CD4-positive, alpha-beta T cell (primary cell): Measurements from ENCODE around the gene ASCC2. TPM values are rescaled to one million over a fixed set of nuclear protein-coding genes. Genes with fewer than 3 reads are reported as not detected.

Source experiments
- ATAC-seq: fragments of 200-7000 bp; cut with Tn5 transposase; one replicate; pipeline ENCODE4 v1.10.0; 2022; ENCODE audit warnings: mild to moderate bottlenecking; ENCODE audit not compliant: poor library complexity
- CTCF ChIA-PET: fragments of 350-600 bp; sonication (Branson Sonifier 250); formaldehyde crosslinking; loops from one replicate; lab custom pipeline; 2021; ENCODE audit warnings: antibody characterized with exemption, inconsistent platforms; lab: Charles Lee
- POLR2A ChIA-PET: fragments of 350-600 bp; sonication (Branson Sonifier 250); formaldehyde crosslinking; loops from one replicate; lab custom pipeline; 2021; ENCODE audit warnings: antibody characterized with exemption, inconsistent platforms; lab: Charles Lee
- DNase-seq, 14 experiments: peaks; one replicate each; pipeline ENCODE4 v3.0.0-alpha.2; 2013 to 2020; ENCODE audit warnings: mixed read lengths in 2 of 14
- H3K27ac ChIP-seq, 2 donors: one replicate each; pipeline versions ENCODE4 v1.5.1 to v1.7.0; 2013; ENCODE audit warnings: low read length in 2 of 2, low read depth in 1 of 2, mild to moderate bottlenecking in 1 of 2
- H3K27me3 ChIP-seq, 2 experiments: 1 replicate in 1 of 2; 2 replicates in 1 of 2; pipeline versions ENCODE4 v1.6.1 to v1.7.0; 2013; ENCODE audit warnings: low read length in 2 of 2, control low read depth in 1 of 2, mild to moderate bottlenecking in 1 of 2, moderate library complexity in 1 of 2; ENCODE audit not compliant: insufficient read depth in 2 of 2, control insufficient read depth in 1 of 2
- H3K36me3 ChIP-seq: one replicate; pipeline ENCODE4 v1.6.1; 2013; ENCODE audit warnings: low read length, control low read depth; ENCODE audit not compliant: insufficient read depth
- H3K4me1 ChIP-seq: one replicate; pipeline ENCODE4 v1.6.1; 2013; ENCODE audit warnings: low read length, control low read depth; ENCODE audit not compliant: insufficient read depth
- H3K4me3 ChIP-seq: one replicate; pipeline ENCODE4 v1.5.1; 2013; ENCODE audit warnings: mild to moderate bottlenecking, low read length, moderate library complexity
- H3K9me3 ChIP-seq, 2 experiments: 1 replicate in 1 of 2; 2 replicates in 1 of 2; pipeline versions ENCODE4 v1.6.1 to v1.7.0; 2013; ENCODE audit warnings: low read length in 2 of 2, mild to moderate bottlenecking in 2 of 2, control low read depth in 1 of 2, moderate library complexity in 1 of 2; ENCODE audit not compliant: control insufficient read depth in 1 of 2, insufficient read depth in 1 of 2
- H3K27ac Mint-ChIP-seq: one replicate; pipeline ENCODE4 v1.8.0; 2020; ENCODE audit warnings: mixed read lengths
- H3K27me3 Mint-ChIP-seq: one replicate; pipeline ENCODE4 v1.8.0; 2021; ENCODE audit warnings: mixed read lengths
- H3K36me3 Mint-ChIP-seq: one replicate; pipeline ENCODE4 v1.8.0; 2021; ENCODE audit warnings: low read depth, mixed read lengths
- H3K4me1 Mint-ChIP-seq: one replicate; pipeline ENCODE4 v1.8.0; 2021; ENCODE audit warnings: low read depth, mixed read lengths
- H3K4me3 Mint-ChIP-seq: one replicate; pipeline ENCODE4 v1.8.0; 2020; ENCODE audit warnings: mild to moderate bottlenecking, mixed read lengths
- H3K9me3 Mint-ChIP-seq: one replicate; pipeline ENCODE4 v1.8.0; 2020; ENCODE audit warnings: mixed read lengths
- intact Hi-C, 2 experiments: fragments of 100-400 bp; cut with DNase I in 1 of 2; cut with micrococcal nuclease in 1 of 2; formaldehyde crosslinking; loops; one replicate each; pipeline versions ENCODE4 v1.15.1 to v1.9.0; 2023 to 2025; cut with DNase I, micrococcal nuclease
- total RNA-seq, 174 experiments: library from RNA in 2 of 174; stranded (reverse) in 2 of 174; gene quantifications; one replicate each; pipeline ENCODE4 v1.2.3 and lab custom pipeline; 2021 to 2026
- TF ChIP-seq, protein P1 (sequence below): fragments of 200-600 bp; IDR thresholded peaks from one replicate; pipeline ENCODE4 v1.8.0; 2022; ENCODE audit warnings: antibody characterized with exemption, mild to moderate bottlenecking

Gene ASCC2
- total RNA-seq, 2 experiments from 2014 or later, result 67.1 to 68.3 TPM

DNA sequence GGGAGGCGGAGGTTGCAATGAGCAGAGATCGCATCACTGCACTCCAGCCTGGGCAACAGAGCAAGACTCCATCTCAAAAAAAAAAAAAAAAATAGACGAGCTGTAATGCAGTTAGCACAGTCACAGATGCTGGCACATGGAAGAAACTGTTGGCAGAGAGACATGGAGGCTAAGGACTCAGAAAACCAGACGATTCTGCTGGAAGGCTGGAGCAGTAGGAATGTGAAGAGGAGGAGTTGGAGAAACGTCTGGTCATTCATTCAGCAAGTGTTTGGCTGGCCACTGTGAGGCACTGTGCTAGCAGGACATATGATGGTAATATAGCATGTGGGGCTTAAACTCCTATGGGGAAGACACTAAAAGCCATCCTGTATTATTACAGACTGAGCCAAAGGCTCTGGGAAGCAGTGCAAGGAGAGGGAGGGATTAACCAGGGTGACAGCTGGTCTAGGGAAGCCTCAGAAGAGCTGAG, 65.9 kb downstream of the ASCC2 start:
- H3K27ac Mint-ChIP-seq, result no peak overlapping the region
- no peaks in the 10 kb centered on the region for H3K27me3 Mint-ChIP-seq
- TF ChIP-seq, protein P1, sequence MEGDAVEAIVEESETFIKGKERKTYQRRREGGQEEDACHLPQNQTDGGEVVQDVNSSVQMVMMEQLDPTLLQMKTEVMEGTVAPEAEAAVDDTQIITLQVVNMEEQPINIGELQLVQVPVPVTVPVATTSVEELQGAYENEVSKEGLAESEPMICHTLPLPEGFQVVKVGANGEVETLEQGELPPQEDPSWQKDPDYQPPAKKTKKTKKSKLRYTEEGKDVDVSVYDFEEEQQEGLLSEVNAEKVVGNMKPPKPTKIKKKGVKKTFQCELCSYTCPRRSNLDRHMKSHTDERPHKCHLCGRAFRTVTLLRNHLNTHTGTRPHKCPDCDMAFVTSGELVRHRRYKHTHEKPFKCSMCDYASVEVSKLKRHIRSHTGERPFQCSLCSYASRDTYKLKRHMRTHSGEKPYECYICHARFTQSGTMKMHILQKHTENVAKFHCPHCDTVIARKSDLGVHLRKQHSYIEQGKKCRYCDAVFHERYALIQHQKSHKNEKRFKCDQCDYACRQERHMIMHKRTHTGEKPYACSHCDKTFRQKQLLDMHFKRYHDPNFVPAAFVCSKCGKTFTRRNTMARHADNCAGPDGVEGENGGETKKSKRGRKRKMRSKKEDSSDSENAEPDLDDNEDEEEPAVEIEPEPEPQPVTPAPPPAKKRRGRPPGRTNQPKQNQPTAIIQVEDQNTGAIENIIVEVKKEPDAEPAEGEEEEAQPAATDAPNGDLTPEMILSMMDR, result no peak
- no peak overlapping the region for H3K27ac ChIP-seq
- H3K9me3 ChIP-seq, result no peaks in the 10 kb centered on the region
- ATAC-seq (no peak), DNase-seq (no peak)
- no peak overlapping the region for H3K4me3 ChIP-seq
- no peaks in the 10 kb centered on the region for H3K9me3 Mint-ChIP-seq
- no peaks in the 10 kb centered on the region for H3K27me3 ChIP-seq
- H3K4me1 Mint-ChIP-seq, result peaks cover 14% of the 10 kb centered on the region
- H3K36me3 Mint-ChIP-seq, result peaks cover 44% of the 10 kb centered on the region
- POLR2A ChIA-PET, result no interaction called here
- intact Hi-C loops, result no loop called here
- H3K4me3 Mint-ChIP-seq, result no peak overlapping the region
- peaks cover 22% of the 10 kb centered on the region for H3K36me3 ChIP-seq
- CTCF ChIA-PET, result no interaction called here
- H3K4me1 ChIP-seq, result peaks cover 15% of the 10 kb centered on the region

DNA sequence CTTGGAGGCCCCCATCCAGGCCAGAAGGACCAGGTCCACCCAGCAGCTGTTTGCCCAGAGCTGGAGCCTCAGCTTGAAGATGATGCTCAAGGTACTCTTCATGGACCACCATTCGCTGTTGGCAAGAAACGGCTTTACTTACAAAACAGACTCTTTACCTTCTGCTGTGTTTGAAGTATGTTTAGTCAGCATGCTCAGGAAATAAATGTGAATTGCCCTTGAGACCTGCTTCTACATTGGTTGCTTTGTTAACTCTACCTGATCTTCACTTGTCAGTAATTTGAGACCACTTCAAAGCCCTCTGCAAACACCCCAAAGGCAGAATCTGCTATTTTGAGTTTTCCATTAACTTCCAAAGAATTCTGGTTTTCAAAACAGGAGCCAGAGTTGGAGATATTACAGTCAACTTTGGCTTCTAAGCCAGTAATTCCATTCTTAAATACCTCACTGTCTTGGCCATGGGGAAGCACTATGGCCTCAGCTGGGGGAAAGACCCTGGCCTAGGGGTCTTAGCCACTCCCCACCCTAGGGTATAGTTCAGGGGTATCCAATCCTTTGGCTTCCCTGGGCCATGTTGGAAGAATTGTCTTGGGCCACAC, 68.3 kb downstream of the ASCC2 start:
- POLR2A ChIA-PET, result interaction anchor here (0.7 kb wide), 1 partner anchor 68 kb away, joined by 3 read pairs; no protein-coding TSS in a partner anchor
- CTCF ChIA-PET, result no interaction called here
- TF ChIP-seq, protein P1, result no peak

DNA sequence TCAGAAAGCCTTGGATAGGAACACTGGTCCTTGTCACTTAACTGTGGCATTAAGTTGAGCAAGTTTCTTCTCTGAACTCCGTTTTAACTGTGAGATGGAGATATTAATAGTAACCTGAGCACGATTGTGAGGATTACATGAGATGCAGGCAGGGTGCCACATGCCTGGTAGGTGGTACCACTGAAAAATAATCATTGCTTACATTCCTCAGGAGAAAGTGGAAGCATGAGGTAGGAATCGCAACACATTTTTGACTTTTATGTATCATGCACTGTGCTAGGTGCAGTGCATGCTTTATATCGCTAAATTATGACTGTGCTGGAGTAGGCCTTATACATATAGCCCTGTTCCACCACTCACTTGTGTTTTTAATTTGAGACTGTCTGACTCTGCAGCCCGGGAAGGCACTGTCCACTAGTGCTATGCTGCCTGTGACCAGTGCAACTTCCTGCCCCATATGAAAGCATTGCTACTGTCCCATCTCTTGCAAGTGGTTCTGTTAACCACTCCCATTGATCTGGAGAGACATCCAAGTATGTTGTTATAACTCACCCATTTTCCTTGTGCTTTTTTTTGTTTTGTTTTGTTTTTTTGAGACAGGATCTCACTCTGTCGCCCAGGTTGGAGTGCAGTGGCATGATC, 69.9 kb downstream of the ASCC2 start:
- DNase-seq (no peak), ATAC-seq (no peak)
- CTCF ChIA-PET, result no interaction called here
- Histone ChIP-seq H3K4me3 (peak overlapping the region; percentile 83), H3K27ac (no peak overlapping the region), H3K9me3 (no peaks in the 10 kb centered on the region), H3K36me3 (peaks cover 22% of the 10 kb centered on the region), H3K27me3 (no peaks in the 10 kb centered on the region), H3K4me1 (peaks cover 30% of the 10 kb centered on the region)
- Mint-ChIP-seq H3K27ac (peak overlapping the region; percentile 88), H3K4me1 (peaks cover 34% of the 10 kb centered on the region), H3K4me3 (peak overlapping the region; percentile 98), H3K9me3 (no peaks in the 10 kb centered on the region), H3K27me3 (no peaks in the 10 kb centered on the region), H3K36me3 (peaks cover 51% of the 10 kb centered on the region)
- intact Hi-C loops, result loop anchor here (1.0 to 10.0 kb wide), 7 partner anchors 114 to 1984 kb away; partner anchors contain the start of genes AP1B1 (in 1 of the 2), DEPDC5 (in 1 of the 2), MTFP1 (in 1 of the 2) and MTMR3 (in 1 of the 2)
- POLR2A ChIA-PET, result no interaction called here
- TF ChIP-seq, protein P1, result no peak

More for the DNA sequence above, 68.3 kb downstream of the ASCC2 start:
- H3K27me3 Mint-ChIP-seq, result no peaks in the 10 kb centered on the region
- Histone ChIP-seq H3K36me3 (peaks cover 22% of the 10 kb centered on the region), H3K27ac (no peak overlapping the region), H3K4me3 (no peak overlapping the region), H3K4me1 (peaks cover 30% of the 10 kb centered on the region), H3K27me3 (no peaks in the 10 kb centered on the region), H3K9me3 (no peaks in the 10 kb centered on the region)
- intact Hi-C loops, result loop anchor here (1.0 to 10.0 kb wide), 7 partner anchors 65 to 1982 kb away; partner anchors contain the start of genes AP1B1 (in 1 of the 2), DEPDC5 (in 1 of the 2), MTFP1 (in 1 of the 2) and MTMR3 (in 1 of the 2)
- peaks cover 51% of the 10 kb centered on the region for H3K36me3 Mint-ChIP-seq
- H3K4me1 Mint-ChIP-seq, result peaks cover 34% of the 10 kb centered on the region
- H3K27ac Mint-ChIP-seq, result no peak overlapping the region
- no peaks in the 10 kb centered on the region for H3K9me3 Mint-ChIP-seq
- peak overlapping the region; percentile 34 for H3K4me3 Mint-ChIP-seq
- DNase-seq (no peak), ATAC-seq (no peak)
